HepG2 (cell line): ENCODE results near the gene DDR2. TPM values are rescaled to one million over a fixed set of nuclear protein-coding genes. Genes with fewer than 3 reads are reported as not detected.

Source experiments
- ATAC-seq: fragments of 200-7000 bp; cut with Tn5 transposase; 3 replicates; pipeline ENCODE4 v1.9.1; 2020; ENCODE audit warnings: mild to moderate bottlenecking, moderate library complexity
- BruUV-seq: library from RNA; stranded (reverse); fragments of 400-500 nt; replicated peaks from 2 replicates; lab custom pipeline; 2021; lab: Mats Ljungman, UMichigan
- CTCF ChIA-PET: fragments of 300-600 bp; formaldehyde crosslinking; extraction: SDS; loops from one replicate; lab custom pipeline; 2021; ENCODE audit warnings: low total read pairs, inconsistent platforms, low intra/inter-chr PET ratio; lab: Yijun Ruan, JAX
- POLR2A ChIA-PET: fragments of 350-600 bp; sonication (Branson Sonifier 250); formaldehyde crosslinking; loops from one replicate; lab custom pipeline; 2020; ENCODE audit warnings: antibody characterized with exemption, inconsistent platforms; lab: Yijun Ruan, JAX
- DNase-seq: peaks from one replicate; pipeline ENCODE4 v3.0.0-alpha.2; 2015; ENCODE audit warnings: low spot score
- FAIRE-seq: peaks from 3 replicates; lab custom pipeline; 2011; peaks lifted over from hg19 to GRCh38; lab: Jason Lieb, UNC
- H2AFZ ChIP-seq: one replicate; pipeline ENCODE4 v1.6.1; 2011; ENCODE audit warnings: low read length, inconsistent platforms
- H3K27ac ChIP-seq: fragments of 300-600 bp; 3 replicates; pipeline ENCODE4 v1.8.0; 2011; ENCODE audit warnings: mixed run types, mild to moderate bottlenecking, mixed read lengths, low read length, inconsistent platforms; ENCODE audit not compliant: insufficient read depth; ENCODE audit errors: extremely low read length
- H3K27me3 ChIP-seq, 2 experiments: fragments of 200-600 bp in 1 of 2; 2 replicates in 1 of 2; 3 replicates in 1 of 2; pipeline versions ENCODE4 v1.6.0 to v1.8.0; 2011; ENCODE audit warnings: low read length in 2 of 2, mild to moderate bottlenecking in 2 of 2, moderate library complexity in 2 of 2, inconsistent platforms in 1 of 2; ENCODE audit not compliant: insufficient read depth in 2 of 2, control insufficient read depth in 1 of 2
- H3K36me3 ChIP-seq, 2 experiments: fragments of 200-600 bp in 1 of 2; replicated peaks in 1 of 2; 2 replicates in 1 of 2; 3 replicates in 1 of 2; pipeline versions ENCODE4 v1.5.1 to v1.8.0; 2011; ENCODE audit warnings: low read length in 2 of 2, inconsistent platforms in 1 of 2; ENCODE audit not compliant: insufficient read depth in 2 of 2, control insufficient read depth in 1 of 2
- H3K4me1 ChIP-seq: 2 replicates; pipeline ENCODE4 v1.5.1; 2012; ENCODE audit warnings: low read length, inconsistent platforms; ENCODE audit not compliant: insufficient read depth
- H3K4me2 ChIP-seq: 2 replicates; pipeline ENCODE4 v1.6.0; 2011; ENCODE audit warnings: low read depth, low read length, inconsistent platforms
- H3K4me3 ChIP-seq, 3 experiments: fragments of 200-600 bp in 1 of 3; sonication (generic), shearing (Covaris generic) in 1 of 3; replicated peaks in 1 of 3; 2 replicates each; pipeline ENCODE4 v1.5.1; 2011 to 2016; ENCODE audit warnings: low read length in 3 of 3, inconsistent platforms in 2 of 3, low read depth in 2 of 3, mild to moderate bottlenecking in 2 of 3, control low read depth in 1 of 3, mixed read lengths in 1 of 3; ENCODE audit not compliant: insufficient read depth in 1 of 3
- H3K79me2 ChIP-seq: one replicate; pipeline ENCODE4 v1.6.1; 2011; ENCODE audit warnings: low read length, inconsistent platforms; ENCODE audit not compliant: insufficient read depth
- H3K9ac ChIP-seq: 2 replicates; pipeline ENCODE4 v1.6.0; 2011; ENCODE audit warnings: mild to moderate bottlenecking, low read depth, low read length, inconsistent platforms; ENCODE audit not compliant: insufficient read depth
- H3K9me3 ChIP-seq: 2 replicates; pipeline ENCODE4 v1.5.1; 2012; ENCODE audit warnings: mild to moderate bottlenecking, low read length
- H4K20me1 ChIP-seq: 2 replicates; pipeline ENCODE4 v1.6.0; 2011; ENCODE audit warnings: inconsistent platforms, mild to moderate bottlenecking, low read length, moderate library complexity; ENCODE audit not compliant: insufficient read depth
- ATRX ChIP-seq: sonication (generic); formaldehyde crosslinking; IDR thresholded peaks from 2 replicates; pipeline ENCODE4 v1.4.0; 2020; ENCODE audit warnings: missing genetic modification reagents, borderline replicate concordance
- CCDC6 ChIP-seq: sonication (generic); formaldehyde crosslinking; IDR thresholded peaks from 2 replicates; pipeline ENCODE4 v1.8.1; 2022; ENCODE audit warnings: mild to moderate bottlenecking, missing genetic modification reagents, moderate library complexity
- NFAT5 ChIP-seq: sonication (generic); formaldehyde crosslinking; IDR thresholded peaks from 2 replicates; pipeline ENCODE4 v1.4.0; 2020; ENCODE audit warnings: missing genetic modification reagents
- PHF20 ChIP-seq: sonication (generic); formaldehyde crosslinking; IDR thresholded peaks from 2 replicates; pipeline ENCODE4 v1.5.0; 2020; ENCODE audit warnings: mild to moderate bottlenecking, missing genetic modification reagents
- RNF219 ChIP-seq: sonication (generic); formaldehyde crosslinking; IDR thresholded peaks from 2 replicates; pipeline ENCODE4 v1.5.0; 2020; ENCODE audit warnings: mild to moderate bottlenecking, missing genetic modification reagents
- SNAPC4 ChIP-seq: sonication (generic); formaldehyde crosslinking; IDR thresholded peaks from 2 replicates; pipeline ENCODE4 v1.4.0; 2020; ENCODE audit warnings: mild to moderate bottlenecking, missing genetic modification reagents
- ZFP36L1 ChIP-seq: sonication (generic); formaldehyde crosslinking; IDR thresholded peaks from 2 replicates; pipeline ENCODE4 v1.8.0; 2022; ENCODE audit warnings: mild to moderate bottlenecking, missing genetic modification reagents, moderate library complexity
- ZNF224 ChIP-seq: sonication (generic); formaldehyde crosslinking; IDR thresholded peaks from 2 replicates; pipeline ENCODE4 v1.5.0; 2020; ENCODE audit warnings: mild to moderate bottlenecking, missing genetic modification reagents
- ZNF317 ChIP-seq: sonication (generic); formaldehyde crosslinking; IDR thresholded peaks from 2 replicates; pipeline ENCODE4 v1.5.0; 2020; ENCODE audit warnings: mild to moderate bottlenecking, missing genetic modification reagents
- ZNF562 ChIP-seq: sonication (generic); formaldehyde crosslinking; IDR thresholded peaks from 2 replicates; pipeline ENCODE4 v1.8.0; 2022; ENCODE audit warnings: missing genetic modification reagents, borderline replicate concordance
- ZNF747 ChIP-seq: sonication (generic); formaldehyde crosslinking; IDR thresholded peaks from 2 replicates; pipeline ENCODE4 v1.8.1; 2023; ENCODE audit warnings: missing genetic modification reagents, mild to moderate bottlenecking, borderline replicate concordance
- WGBS: methylation state at CpG from one replicate; pipeline ENCODE4 v1.1.6; 2017; ENCODE audit warnings: low lambda C conversion rate; 5-methylcytosine and 5-hydroxymethylcytosine counted together
- in situ Hi-C: cut with HindIII; loops from 2 replicates; pipeline ENCODE4 v1.10.0; 2017; ENCODE audit warnings: low pct_unique_long_range_greater_than_20kb; ENCODE audit not compliant: extremely low pct_ligation_motif_present
- intact Hi-C: fragments of 100-400 bp; cut with micrococcal nuclease; formaldehyde crosslinking; loops from one replicate; pipeline ENCODE4 v1.10.0; 2022; ENCODE audit not compliant: unreplicated experiment
- polyA plus RNA-seq, 8 experiments: library from polyadenylated mRNA; depleted of rRNA in 3 of 8; stranded (reverse) in 7 of 8; unstranded in 1 of 8; fragments of >200 nt; fragmentation: Illumina TruSeq in 4 of 8; extraction: Trizol in 4 of 8; gene quantifications; 2 replicates each; pipeline versions ENCODE4 v1.2.1 to v1.2.3, GENCODE V29; 2011 to 2016; ENCODE audit warnings: low read depth in 4 of 8, missing spikeins in 1 of 8, mixed read lengths in 1 of 8; ENCODE audit not compliant: insufficient read depth in 1 of 8
- total RNA-seq, 5 experiments: library from RNA; depleted of rRNA; stranded (reverse); fragments of >200 nt; fragmentation: Illumina TruSeq; extraction: Trizol; gene quantifications; 2 replicates each; pipeline ENCODE4 v1.2.3, GENCODE V29; 2016; ENCODE audit warnings: low read depth in 1 of 5

Gene DDR2
- total and polyA plus RNA-seq, 2 of the 13 experiments (the other 11 are each of a cell fraction or from before 2014, with no cell fraction given): 0.36 to 0.38 TPM

GRCh38 chr1:162587347-162587746, 44.9 kb upstream of the DDR2 start (continued):
- TF ChIP-seq RNF219 (CRISPR knock-in tag) (no peak), ZNF562 (CRISPR knock-in tag) (no peak), NFAT5 (CRISPR knock-in tag) (no peak), PHF20 (no peak)

- Histone ChIP-seq H3K9me3 (no peaks in the 10 kb centered on the region), H3K4me1 (0 out of 2 replicates have a peak, but pooled peaks cover 12% of the 10 kb centered on the region), H3K36me3 (peaks cover 10 to 71% of the 10 kb centered on the region in 2 experiments), H3K27ac (no peak overlapping the region), H3K79me2 (no peaks in the 10 kb centered on the region), H2AFZ (no peak overlapping the region), H4K20me1 (no peaks in the 10 kb centered on the region), H3K4me3 (no peak overlapping the region), H3K27me3 (no peaks in the 10 kb centered on the region), H3K9ac (no peak overlapping the region), H3K4me2 (no peak overlapping the region)
- POLR2A ChIA-PET: no interaction called here
- FAIRE-seq: no peak
- WGBS: 91% methylated on average over 5 of the region's 5 CpGs
- DNase-seq: no peak
- CTCF ChIA-PET: no interaction called here
- in situ Hi-C loops: no loop called here
- ATAC-seq: no peak
- no TSS peak for BruUV-seq
- intact Hi-C loops: no loop called here
- TF ChIP-seq ZFP36L1 (CRISPR knock-in tag) (no peak), ZNF224 (no peak), CCDC6 (no peak), ATRX (CRISPR knock-in tag) (no peak), ZNF317 (no peak), ZNF747 (CRISPR knock-in tag) (no peak), SNAPC4 (CRISPR knock-in tag) (no peak)
These were observed 44.5 kb upstream of the DDR2 start for GRCh38 chr1:162587761-162588260.
